Right atrium auricular region (tissue), 2 donors: Measurements from ENCODE around the gene APOC3. TPM values are rescaled to one million over a fixed set of nuclear protein-coding genes. Genes with fewer than 3 reads are reported as not detected.
"Not testable (repeated sequence)": the region's sequence is repeated elsewhere in the genome, so short reads cannot be mapped to it uniquely, and the experiment has no call there.

Experiments
- DNase-seq: peaks from one replicate; pipeline ENCODE4 v3.0.0-alpha.2; 2019; ENCODE audit warnings: low spot score
- H3K27ac ChIP-seq, 2 donors: fragments of 200-600 bp; sonication (generic); 1 replicate in 1 of 2; 2 replicates in 1 of 2; pipeline ENCODE4 v1.5.1; 2016 to 2019
- H3K27me3 ChIP-seq, 2 donors: fragments of 200-600 bp; sonication (generic); one replicate each; pipeline versions ENCODE4 v1.5.1 to v1.6.0; 2017 to 2019
- H3K36me3 ChIP-seq: fragments of 200-600 bp; sonication (generic); one replicate; pipeline ENCODE4 v1.5.1; 2016
- H3K4me1 ChIP-seq, 2 donors: fragments of 200-600 bp; sonication (generic); one replicate each; pipeline versions ENCODE4 v1.5.1 to v1.6.0; 2017 to 2019
- H3K4me3 ChIP-seq, 2 donors: fragments of 200-600 bp; sonication (generic); 1 replicate in 1 of 2; 2 replicates in 1 of 2; pipeline ENCODE4 v1.5.1; 2017 to 2019; ENCODE audit warnings: mild to moderate bottlenecking in 1 of 2, moderate library complexity in 1 of 2
- H3K9me3 ChIP-seq, 2 donors: fragments of 200-600 bp; sonication (generic); one replicate each; pipeline ENCODE4 v1.5.1; 2019
- CTCF ChIP-seq, 2 donors: fragments of 200-600 bp; sonication (generic); IDR thresholded peaks; one replicate each; pipeline ENCODE4 v1.5.1; 2019; ENCODE audit warnings: antibody characterized with exemption in 2 of 2
- total RNA-seq, 2 donors: library from RNA; depleted of rRNA; stranded (reverse); fragments of >200 nt; gene quantifications; one replicate each; pipeline ENCODE4 v1.1.0, GENCODE V29; 2016

APOC3 gene
- total RNA-seq, 2 donors from 2014 or later = not detected

- H3K36me3 ChIP-seq = no peaks in the 10 kb centered on the region
- no peak overlapping the region for H3K27ac ChIP-seq
- no peak for TF ChIP-seq CTCF (IDR thresholded peaks at IDR 0.05)
- no peaks in the 10 kb centered on the region for H3K27me3 ChIP-seq
- H3K4me3 ChIP-seq = no peak overlapping the region
- DNase-seq = no peak
- H3K9me3 ChIP-seq = no peaks in the 10 kb centered on the region
- peaks cover 0 to 37% of the 10 kb centered on the region in 2 donors for H3K4me1 ChIP-seq
Observed at GRCh38 chr11:116833816-116834534, 4.3 kb downstream of the APOC3 start.

DNA sequence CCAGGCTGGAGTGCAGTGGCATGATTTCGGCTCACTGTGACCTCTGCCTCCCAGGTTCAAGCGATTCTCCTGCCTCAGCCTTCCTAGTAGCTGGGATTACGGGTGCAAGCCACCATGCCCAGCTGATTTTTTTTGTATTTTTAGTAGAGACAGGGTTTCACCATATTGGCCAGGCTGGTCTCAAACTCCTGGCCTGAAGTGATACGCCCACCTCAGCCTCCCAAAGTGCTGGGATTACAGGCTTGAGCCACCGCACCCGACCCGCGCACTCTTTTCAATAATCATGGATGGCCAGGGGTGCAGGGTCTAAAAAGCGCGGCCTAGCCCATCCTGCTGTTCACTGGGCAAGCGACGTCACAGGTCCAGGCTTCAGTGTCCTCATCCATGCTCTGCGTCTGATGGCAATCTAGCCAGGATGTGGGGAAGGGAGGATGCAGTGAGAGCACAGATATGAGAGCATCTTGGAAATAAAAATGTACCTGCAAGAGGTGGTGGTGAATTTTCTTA, 4.9 kb downstream of the APOC3 start:
- H3K9me3 ChIP-seq, H3K27me3 ChIP-seq, H3K36me3 ChIP-seq, DNase-seq: not testable (repeated sequence)
- Histone ChIP-seq H3K27ac (peak overlapping the region; percentile 73 to 76), H3K4me3 (peak overlapping the region in 1 of 2 donors; percentile 44), H3K4me1 (peaks cover 0 to 38% of the 10 kb centered on the region in 2 donors)

DNA sequence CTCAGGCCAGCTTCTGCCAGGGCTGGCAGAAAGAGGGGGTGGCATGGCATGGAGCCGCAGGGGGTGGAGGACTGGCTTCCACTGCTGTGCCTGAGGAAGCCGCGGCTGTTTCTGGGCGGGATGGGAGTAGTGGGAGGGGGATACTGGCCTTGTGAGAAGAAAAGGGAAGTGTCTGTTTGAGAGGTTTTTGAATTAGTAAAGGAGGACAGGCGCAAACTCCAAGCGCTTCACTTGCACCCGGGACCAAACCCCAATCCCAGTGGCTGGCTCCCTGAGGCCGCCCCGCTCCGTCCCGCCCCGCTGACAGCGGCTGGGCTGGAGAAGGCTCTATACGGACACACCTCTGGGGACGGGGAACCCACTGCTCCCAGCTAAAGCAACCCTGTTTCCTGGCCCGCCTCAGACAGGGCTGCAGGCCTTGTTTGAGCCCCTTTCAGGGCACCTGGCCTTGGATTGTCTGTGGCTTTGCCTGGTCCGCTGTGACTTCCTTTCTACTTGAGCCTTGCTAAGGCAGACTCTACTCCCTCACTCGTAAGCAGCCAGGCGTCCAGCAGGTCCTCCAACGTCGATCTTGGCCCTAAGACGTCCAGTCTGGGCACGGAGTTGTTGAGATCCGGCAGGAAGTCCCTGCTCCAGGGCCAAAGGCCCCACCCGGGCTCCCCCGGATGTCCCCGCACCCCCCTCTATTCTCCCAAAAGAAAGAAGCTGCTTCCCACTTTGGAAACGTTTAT, 5.5 kb downstream of the APOC3 start:
- H3K36me3 ChIP-seq = no peaks in the 10 kb centered on the region
- DNase-seq = no peak
- TF ChIP-seq CTCF (IDR thresholded peaks at IDR 0.05) = no peak
- peak overlapping the region; percentile 73 to 76 for H3K27ac ChIP-seq
- H3K4me3 ChIP-seq = peak overlapping the region in 1 of 2 donors; percentile 44
- no peaks in the 10 kb centered on the region for H3K9me3 ChIP-seq
- H3K27me3 ChIP-seq = no peaks in the 10 kb centered on the region
- peaks cover 0 to 38% of the 10 kb centered on the region in 2 donors for H3K4me1 ChIP-seq

GRCh38 chr11:116835791-116836631, 6.3 kb downstream of the APOC3 start:
- TF ChIP-seq CTCF (IDR thresholded peaks at IDR 0.05) = peak; percentile 15 to 81
- peak overlapping the region in 1 of 2 donors; percentile 44 for H3K4me3 ChIP-seq
- no peaks in the 10 kb centered on the region for H3K27me3 ChIP-seq
- no peaks in the 10 kb centered on the region for H3K9me3 ChIP-seq
- H3K36me3 ChIP-seq = no peaks in the 10 kb centered on the region
- peak overlapping the region; percentile 73 to 76 for H3K27ac ChIP-seq
- peaks cover 0 to 38% of the 10 kb centered on the region in 2 donors for H3K4me1 ChIP-seq
- peak; percentile 86 for DNase-seq

- H3K36me3 ChIP-seq = no peaks in the 10 kb centered on the region
- H3K4me3 ChIP-seq = no peak overlapping the region
- peak overlapping the region; percentile 73 to 76 for H3K27ac ChIP-seq
- H3K4me1 ChIP-seq = peaks cover 0 to 38% of the 10 kb centered on the region in 2 donors
- no peaks in the 10 kb centered on the region for H3K27me3 ChIP-seq
- no peak for DNase-seq
- TF ChIP-seq CTCF (IDR thresholded peaks at IDR 0.05) = no peak
- H3K9me3 ChIP-seq = no peaks in the 10 kb centered on the region
Observed at GRCh38 chr11:116836632-116836991, 6.9 kb downstream of the APOC3 start.
